ENCODE measurements around the gene MAGEB1. TPM values are rescaled to one million over a fixed set of nuclear protein-coding genes. Genes with fewer than 3 reads are reported as not detected.
A peak's percentile ranks its signal among the peaks of the same experiment; 100 is the strongest.

MAGEB1 gene
- total RNA-seq (2014; rRNA removed): not detected in 2 replicates
- not detected for polyA plus RNA-seq (2012)

GRCh38 chrX:30246769-30247489 is at the start of gene MAGEB1:
Gene MAGEB1, plus strand, starts transcription at chrX:30247146. Its CDS starts 3,348 bp downstream, at chrX:30250494.
- no peak for DNase-seq (ENCODE audit: low read depth)

DNA sequence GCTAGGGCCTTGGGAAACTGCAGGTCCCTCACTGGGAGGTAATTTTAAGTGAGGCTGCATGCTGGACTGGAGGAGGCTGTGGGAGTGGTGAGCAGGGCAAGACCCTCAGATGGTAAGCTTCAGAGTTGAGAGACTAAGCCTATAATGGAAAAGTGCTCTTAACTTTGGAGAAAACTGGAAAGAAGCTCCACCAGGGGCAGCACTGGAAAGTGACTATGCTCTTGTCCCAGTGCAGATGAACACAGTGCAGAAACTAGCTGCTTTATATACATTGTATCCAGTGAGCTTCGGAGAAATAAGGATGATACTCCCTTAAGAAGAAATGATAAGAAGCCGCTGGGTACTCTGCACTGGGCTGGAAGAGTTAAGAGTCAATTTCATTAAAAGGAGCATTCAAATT is 34.8 kb upstream of the MAGEB1 start:
- no peak for DNase-seq (ENCODE audit: low read depth)

- no peak for DNase-seq (ENCODE audit: low read depth)
Observed at GRCh38 chrX:30215357-30215843, 31.5 kb upstream of the MAGEB1 start, which contains the start of gene MAGEB2. Gene MAGEB2, plus strand, starts transcription at chrX:30215563. Its CDS starts 3,018 bp downstream, at chrX:30218581.

DNA sequence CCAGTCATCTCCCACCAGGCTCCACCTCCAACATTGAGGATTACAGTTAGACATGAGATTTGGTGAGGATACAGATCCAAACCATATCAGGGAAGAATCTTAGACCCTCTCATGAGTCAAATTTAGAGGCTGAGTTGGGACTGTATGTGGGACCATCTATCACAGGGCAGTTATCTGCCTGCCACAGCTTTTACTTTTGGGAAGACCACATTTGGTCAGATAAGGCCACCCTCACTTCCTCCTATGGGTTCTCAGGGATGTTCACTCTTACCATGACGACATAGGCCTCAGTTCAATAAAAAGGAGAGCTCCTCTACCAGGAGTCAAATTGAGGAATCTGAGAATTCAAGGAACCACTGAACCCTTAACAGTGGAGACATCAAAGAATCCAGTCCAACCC is 29.5 kb upstream of the MAGEB1 start:
- no peak for DNase-seq (ENCODE audit: low read depth)

DNA sequence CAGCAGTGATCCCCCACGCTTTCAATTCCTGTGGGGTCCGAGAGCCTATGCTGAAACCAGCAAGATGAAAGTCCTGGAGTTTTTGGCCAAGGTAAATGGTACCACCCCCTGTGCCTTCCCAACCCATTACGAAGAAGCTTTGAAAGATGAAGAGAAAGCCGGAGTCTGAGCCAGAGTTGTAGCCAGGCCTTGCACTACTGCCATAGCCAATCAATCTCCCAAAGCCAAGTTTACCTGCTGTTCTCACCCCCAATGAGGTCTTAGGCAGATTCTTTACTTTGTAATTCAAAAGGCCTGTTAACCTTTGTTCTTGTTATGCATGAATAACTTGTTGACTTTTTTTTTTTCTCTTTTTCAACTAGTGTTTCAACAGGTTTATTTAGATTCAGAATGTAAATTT is 27.6 kb upstream of the MAGEB1 start:
- no peak for DNase-seq (ENCODE audit: low read depth)

DNA sequence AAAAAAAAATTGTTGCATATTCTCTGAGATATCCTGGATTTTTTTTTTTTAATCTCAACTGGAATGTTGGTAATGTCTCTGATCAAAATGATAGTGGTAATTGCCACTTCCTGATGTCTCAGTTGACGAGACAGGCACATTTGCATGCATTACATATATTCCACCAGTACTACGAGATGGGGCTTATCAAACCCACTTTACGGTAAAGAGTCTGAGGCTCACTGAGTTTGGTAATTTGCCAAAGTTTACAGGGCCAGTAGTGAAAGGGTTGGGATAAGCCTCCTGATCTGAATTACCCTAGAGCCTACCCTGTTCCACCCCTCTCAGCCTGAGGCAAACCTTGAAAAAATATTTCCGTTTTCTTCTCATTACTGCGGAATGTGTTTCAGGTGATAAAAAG is 26.3 kb upstream of the MAGEB1 start:
- no peak for DNase-seq (ENCODE audit: low read depth)

GRCh38 chrX:30224536-30224935 is 22.4 kb upstream of the MAGEB1 start:
- DNase-seq (ENCODE audit: low read depth): no peak

GRCh38 chrX:30228526-30228925 is 18.4 kb upstream of the MAGEB1 start:
- DNase-seq (ENCODE audit: low read depth): no peak

GRCh38 chrX:30230395-30230794 is 16.6 kb upstream of the MAGEB1 start, which contains the start of gene MAGEB3:
Gene MAGEB3, plus strand, starts transcription at chrX:30230657. Its CDS starts 5,268 bp downstream, at chrX:30235925.
- DNase-seq (ENCODE audit: low read depth): no peak

- DNase-seq (ENCODE audit: low read depth): no peak
Observed at GRCh38 chrX:30241724-30242415, 5.1 kb upstream of the MAGEB1 start, which contains the start of gene MAGEB4. Gene MAGEB4, plus strand, starts transcription at chrX:30242000. Its CDS starts 136 bp downstream, at chrX:30242136.

DNA sequence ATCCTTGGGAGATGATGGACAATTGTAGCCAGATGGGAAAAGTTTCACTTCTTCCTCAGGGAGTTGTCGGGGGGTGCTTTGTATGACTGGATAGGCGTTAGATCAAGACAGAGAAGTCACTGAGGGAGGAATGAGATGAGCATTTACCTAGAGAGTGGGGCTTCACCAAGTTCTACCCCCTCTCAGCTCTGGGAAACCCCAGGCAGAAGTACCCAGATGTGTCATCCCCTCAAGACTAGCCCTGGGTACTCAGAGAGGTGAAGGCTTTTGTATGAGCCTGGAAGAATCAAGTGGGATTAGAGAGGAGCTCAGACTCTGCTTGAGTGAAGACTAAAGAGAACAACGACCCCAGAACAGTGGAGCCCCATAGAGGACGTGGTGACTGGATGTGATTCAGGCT is 1.9 kb downstream of the MAGEB1 start:
- no peak for DNase-seq (ENCODE audit: low read depth)

GRCh38 chrX:30253257-30253656 is 6.3 kb downstream of the MAGEB1 start:
- DNase-seq (ENCODE audit: low read depth): no peak

GRCh38 chrX:30259927-30260326 is 13.0 kb downstream of the MAGEB1 start:
- no peak for DNase-seq (ENCODE audit: low read depth)

GRCh38 chrX:30261012-30261411 is 14.1 kb downstream of the MAGEB1 start:
- no peak for DNase-seq (ENCODE audit: low read depth)

- DNase-seq (ENCODE audit: low read depth): no peak
Observed at GRCh38 chrX:30262763-30263162, 15.8 kb downstream of the MAGEB1 start.

DNA sequence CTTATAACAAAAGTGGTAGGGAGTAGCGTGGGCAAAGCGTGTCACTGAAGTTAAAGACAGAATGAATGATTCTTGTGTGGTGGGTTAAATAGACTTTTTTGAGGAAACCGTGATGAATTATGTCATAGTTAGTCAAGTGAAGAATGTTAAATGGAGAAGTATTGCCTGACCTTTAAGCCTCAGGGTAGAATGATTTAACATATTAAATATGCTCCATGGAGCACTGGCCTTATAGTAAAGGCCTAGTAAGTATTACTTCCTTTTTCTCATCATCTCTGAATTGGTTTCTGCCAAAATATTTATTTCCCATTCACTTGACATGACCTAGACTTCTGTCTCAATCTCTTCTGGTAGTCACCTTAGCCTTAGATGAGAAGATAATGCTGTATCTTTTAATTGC is 23.7 kb downstream of the MAGEB1 start:
- no peak for DNase-seq (ENCODE audit: low read depth)

DNA sequence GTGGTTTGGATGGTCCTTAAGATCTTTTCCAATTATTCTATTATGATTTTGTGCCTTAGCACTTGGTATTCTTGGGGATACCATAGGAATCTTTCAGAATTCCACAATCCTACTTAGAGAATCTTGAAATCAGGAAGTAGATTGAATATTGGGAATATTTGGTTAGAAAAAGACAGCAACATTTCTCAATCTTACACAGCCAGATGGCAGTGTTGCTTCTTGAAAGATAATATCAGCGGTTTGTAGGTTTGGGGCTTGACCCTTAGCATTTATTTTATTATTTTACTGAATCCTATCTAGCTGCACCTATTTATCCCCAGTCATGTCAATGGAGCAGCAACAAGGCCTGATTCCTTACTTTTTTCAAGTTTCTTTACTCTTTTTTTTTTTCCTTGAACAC is 28.6 kb downstream of the MAGEB1 start:
- DNase-seq (ENCODE audit: low read depth): peak; percentile 17

- peak; percentile 30 for DNase-seq (ENCODE audit: low read depth)
Observed at GRCh38 chrX:30278365-30278764, 31.4 kb downstream of the MAGEB1 start.

DNA sequence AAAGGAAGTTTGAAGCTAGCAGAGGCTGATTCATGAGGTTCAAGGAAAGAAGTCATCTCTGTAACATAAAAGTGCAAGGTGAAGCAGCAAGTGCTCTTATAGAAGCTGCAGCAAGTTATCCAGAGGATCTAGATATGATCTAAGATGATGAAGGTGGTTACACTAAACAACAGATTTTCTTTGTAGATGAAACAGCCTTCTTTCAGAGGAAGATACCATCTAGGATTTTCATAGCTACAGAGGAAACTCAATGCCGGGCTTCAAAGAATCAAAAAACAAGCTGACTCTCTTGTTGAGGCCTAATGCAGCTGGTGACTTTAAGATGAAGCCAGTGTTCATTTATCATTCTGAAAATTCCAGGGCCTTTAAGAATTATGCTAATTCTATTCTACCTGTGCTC is 33.5 kb downstream of the MAGEB1 start:
- no peak for DNase-seq (ENCODE audit: low read depth)

DNA sequence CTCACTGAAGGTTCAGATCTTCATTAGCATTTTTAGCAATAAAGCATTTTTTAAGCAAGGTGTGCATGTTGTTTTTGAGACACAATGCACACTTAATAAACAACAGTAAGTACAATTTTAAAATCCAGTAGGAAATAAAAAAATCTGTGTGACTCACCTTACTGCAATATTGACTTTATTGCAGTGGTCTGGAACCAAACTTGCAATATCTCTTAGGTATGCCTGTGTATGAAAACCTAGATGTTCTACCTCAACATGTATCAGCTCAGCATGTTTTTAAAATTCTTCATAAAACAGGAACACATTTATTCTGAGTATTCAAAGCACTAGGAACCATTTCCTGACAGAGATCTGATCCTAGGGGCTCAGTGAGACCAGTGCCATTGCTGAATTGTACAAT is 35.6 kb downstream of the MAGEB1 start:
- DNase-seq (ENCODE audit: low read depth): no peak

- DNase-seq (ENCODE audit: low read depth): peak; percentile 88
Observed at GRCh38 chrX:30283456-30284200, 36.7 kb downstream of the MAGEB1 start.
